Suprapubic skin (tissue), 3 donors: Measurements from ENCODE around the gene IDH3B.

Experiments
- EP300 ChIP-seq: sonication (generic); formaldehyde crosslinking; IDR thresholded peaks from one replicate; pipeline ENCODE4 v1.6.1; 2017; ENCODE audit warnings: antibody characterized with exemption
- TF ChIP-seq, protein P1 (sequence below), 2 donors: fragments of 200-600 bp in 1 of 2; fragments of 450-650 bp in 1 of 2; sonication (generic) in 1 of 2; IDR thresholded peaks; one replicate each; pipeline ENCODE4 v1.5.1; 2016 to 2019; ENCODE audit warnings: antibody characterized with exemption in 2 of 2, mild to moderate bottlenecking in 1 of 2, moderate library complexity in 1 of 2

DNA sequence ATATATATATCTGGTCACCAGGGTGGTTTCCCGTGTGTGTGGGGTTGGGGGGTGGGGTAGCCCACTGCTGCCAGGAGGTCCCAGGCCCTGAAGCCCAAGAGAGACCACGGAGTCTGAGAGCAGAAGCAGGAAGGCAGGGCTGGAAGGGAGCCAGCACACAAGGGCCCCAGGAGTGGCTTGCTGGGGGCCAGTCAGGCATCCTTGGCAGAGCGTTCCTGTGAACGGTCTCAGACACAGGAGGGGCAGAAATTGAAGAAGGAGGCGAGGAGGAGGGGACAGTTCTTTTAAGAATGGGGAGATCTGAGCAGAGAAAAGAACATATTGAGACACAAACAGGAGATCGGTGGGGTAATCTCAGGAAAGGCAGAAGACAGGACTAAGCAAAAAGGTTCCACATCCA is 26.7 kb upstream of the IDH3B start:
- TF ChIP-seq, protein P1, sequence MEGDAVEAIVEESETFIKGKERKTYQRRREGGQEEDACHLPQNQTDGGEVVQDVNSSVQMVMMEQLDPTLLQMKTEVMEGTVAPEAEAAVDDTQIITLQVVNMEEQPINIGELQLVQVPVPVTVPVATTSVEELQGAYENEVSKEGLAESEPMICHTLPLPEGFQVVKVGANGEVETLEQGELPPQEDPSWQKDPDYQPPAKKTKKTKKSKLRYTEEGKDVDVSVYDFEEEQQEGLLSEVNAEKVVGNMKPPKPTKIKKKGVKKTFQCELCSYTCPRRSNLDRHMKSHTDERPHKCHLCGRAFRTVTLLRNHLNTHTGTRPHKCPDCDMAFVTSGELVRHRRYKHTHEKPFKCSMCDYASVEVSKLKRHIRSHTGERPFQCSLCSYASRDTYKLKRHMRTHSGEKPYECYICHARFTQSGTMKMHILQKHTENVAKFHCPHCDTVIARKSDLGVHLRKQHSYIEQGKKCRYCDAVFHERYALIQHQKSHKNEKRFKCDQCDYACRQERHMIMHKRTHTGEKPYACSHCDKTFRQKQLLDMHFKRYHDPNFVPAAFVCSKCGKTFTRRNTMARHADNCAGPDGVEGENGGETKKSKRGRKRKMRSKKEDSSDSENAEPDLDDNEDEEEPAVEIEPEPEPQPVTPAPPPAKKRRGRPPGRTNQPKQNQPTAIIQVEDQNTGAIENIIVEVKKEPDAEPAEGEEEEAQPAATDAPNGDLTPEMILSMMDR (IDR thresholded peaks at IDR 0.05) = no peak
- no peak for TF ChIP-seq EP300
